Measurements from ENCODE around the gene PRPF40A. TPM values are rescaled to one million over a fixed set of nuclear protein-coding genes. Genes with fewer than 3 reads are reported as not detected.

Gene PRPF40A
- total RNA-seq, 1 donor from 2014 or later = 84.8 TPM

GRCh38 chr2:152602750-152603149 lies 114.5 kb downstream of the PRPF40A start:
- Histone ChIP-seq H3K27me3 (ENCODE audit: low read depth) (no peaks in the 10 kb centered on the region), H3K27ac (no peak overlapping the region), H3K4me1 (no peaks in the 10 kb centered on the region), H3K36me3 (peaks cover 2% of the 10 kb centered on the region), H3K4me3 (no peak overlapping the region), H3K9me3 (no peaks in the 10 kb centered on the region)
- TF ChIP-seq CTCF (IDR thresholded peaks at IDR 0.05) = no peak
- intact Hi-C loops (cut with DNase I) = no loop called here
- ATAC-seq (no peak), DNase-seq (no peak)

Other genes starting within 250 kb of the PRPF40A start
- gene ARL6IP6, start 1.2 kb upstream of the PRPF40A start, total RNA-seq = 19.2 TPM

Data from lower lobe of right lung (tissue), 2 donors.